HPDE6-E6E7 (cell line): Measurements from ENCODE around the gene PCDH1.

Experiments
- DNase-seq: peaks from one replicate; pipeline ENCODE4 v3.0.0; 2011; ENCODE audit warnings: missing footprints; ENCODE audit errors: extremely low spot score

The PCDH1 gene

DNA sequence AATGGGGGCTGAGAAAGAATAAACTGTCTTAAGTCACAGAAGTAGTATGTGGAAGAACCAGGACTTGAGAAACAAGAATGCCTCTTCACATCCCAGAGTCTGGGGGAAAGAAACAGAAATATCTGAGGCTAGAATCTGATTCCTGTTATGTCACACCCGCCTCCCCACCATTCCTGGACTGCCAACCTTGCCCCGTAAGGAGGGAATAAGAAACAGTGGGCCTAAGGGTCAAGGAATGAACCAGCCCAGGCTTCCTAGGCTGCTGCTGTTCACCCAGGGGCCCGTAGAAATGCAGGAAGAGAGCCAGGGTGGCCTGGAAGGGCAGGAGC lies 4.3 kb downstream of the PCDH1 start:
- no peak for DNase-seq

DNA sequence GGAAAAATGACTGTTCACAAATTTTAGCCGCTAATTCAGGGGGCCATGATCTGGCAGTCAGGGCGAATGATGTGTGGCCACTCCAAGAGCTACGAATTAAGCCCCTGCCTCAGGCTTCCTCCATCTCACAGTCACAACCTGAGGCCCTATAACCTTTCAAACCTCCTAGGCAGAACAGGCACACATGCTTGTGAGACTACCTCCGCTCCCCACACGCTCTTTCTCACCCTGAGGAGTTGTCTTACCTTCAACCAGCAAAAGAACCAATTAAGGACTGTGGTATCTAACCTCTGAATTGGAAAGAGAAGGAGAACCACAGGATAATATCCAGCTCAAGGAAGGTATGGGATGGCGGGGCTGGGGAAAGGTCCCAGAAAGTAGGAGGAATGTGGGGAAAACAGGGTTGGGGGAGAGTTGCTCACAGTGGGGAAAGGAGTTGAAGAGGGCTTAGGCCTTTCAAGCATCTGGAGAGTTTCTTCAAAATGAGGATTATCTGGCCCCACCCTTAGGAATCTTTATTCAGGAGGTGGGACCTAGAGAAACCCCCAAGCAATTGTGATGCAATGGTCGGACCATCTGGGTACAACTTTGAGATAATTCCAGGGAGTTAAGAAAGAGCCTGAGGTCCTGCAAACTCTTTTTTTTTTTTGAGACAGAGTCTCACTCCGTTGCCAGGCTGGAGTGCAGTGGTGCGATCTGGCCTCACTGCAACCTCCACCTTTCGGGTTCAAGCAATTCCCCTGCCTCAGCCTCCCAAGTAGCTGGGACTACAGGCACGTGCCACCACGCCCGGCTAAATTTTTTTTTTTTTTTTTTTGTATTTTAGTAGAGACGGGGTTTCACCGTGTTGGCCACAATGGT lies 5.5 kb downstream of the PCDH1 start:
- no peak for DNase-seq

DNA sequence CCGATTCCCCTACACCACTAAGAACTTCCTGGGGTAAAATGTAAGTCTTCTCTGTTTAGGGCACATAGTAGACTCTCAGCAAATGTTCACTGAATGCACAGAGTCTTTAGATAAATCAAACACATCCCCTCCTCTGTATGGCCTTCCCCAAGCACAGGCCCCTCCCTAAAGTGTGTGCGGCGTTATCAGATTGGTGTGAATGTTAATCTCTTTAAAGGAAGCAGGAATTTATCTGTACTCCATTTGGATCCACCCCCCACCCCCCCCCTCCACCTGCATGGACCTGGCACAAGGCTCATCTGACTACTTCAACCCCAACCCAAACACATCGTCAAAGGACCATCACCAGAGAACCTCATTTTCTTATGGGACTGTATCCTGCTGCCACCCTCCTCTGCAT lies 6.3 kb downstream of the PCDH1 start:
- no peak for DNase-seq

DNA sequence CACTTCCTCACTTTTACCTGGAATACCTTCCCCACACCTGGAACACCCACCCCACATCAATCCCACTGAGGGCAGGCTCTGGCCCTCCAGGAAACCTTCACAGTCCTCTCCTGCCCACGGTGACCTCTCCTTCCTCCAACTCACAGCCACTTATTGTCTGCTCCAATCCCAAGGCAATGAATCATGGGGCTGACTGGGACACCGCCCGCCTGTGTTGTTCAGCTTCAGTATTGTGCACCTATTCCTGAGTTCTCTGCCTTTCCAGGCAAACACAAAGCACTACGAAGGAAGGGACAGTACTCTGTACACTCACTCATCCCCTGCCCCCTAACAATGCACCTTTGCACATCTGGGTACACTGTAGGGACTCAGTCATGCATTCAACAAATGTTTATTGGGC lies 7.3 kb downstream of the PCDH1 start:
- DNase-seq = peak; percentile 46

DNA sequence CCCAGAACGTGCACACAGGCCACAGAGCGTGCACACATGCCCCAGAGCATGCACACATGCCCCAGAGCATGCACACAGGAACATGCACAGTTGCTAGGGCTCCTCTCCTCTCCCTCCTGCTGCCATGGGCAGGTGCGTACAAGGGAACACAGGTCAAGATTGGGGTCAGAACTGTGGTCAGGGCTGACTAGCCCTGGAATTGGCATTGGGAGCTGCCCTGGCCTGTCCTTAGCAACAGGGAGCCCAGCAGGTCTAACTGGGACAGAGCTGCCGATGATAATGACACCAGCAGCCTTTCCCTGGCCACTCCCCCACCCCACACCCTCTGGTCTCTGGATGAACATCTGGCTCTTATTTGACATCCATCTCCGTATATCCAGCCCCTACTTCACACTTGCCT lies 8.0 kb downstream of the PCDH1 start:
- peak; percentile 49 for DNase-seq

DNA sequence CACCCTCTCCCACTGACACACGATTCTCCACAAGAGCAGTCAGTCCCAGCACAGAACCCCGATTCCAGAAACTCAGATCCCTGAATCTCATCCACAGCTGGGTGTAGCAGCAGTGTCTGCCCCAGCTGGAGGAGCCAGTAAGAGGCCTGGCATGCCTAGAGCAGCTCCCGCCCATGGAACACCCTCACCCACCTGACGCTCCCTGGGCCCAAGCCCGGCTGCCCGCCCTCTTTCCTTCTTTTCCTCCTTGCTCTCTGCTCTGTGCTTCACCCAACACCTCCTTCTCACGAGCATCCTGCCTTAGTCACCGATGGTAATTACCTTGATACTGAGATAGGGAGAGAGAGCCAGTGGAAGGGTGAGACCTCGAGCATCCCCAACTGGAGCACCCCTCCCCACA lies 8.7 kb downstream of the PCDH1 start:
- DNase-seq = peak; percentile 80

DNA sequence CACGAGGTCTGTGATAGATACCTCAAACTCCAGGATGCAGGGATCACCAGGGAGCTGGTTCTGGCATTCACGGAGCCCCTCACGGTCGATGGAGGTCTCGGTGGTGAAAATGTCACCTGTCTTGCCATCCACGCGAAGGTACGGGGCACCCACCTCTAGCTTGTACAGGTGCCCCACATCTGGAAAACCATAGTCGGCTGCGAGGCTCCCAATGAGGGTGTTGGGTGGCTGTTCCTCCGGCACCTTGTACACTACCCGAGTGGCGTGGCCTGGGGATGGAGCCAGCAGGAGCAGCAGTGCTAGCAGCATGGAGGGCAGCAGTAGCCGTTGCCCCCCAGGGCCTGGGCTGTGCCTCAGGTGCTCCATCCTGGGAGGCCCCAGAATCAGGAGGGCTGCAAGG lies 9.2 kb downstream of the PCDH1 start:
- DNase-seq = no peak

DNA sequence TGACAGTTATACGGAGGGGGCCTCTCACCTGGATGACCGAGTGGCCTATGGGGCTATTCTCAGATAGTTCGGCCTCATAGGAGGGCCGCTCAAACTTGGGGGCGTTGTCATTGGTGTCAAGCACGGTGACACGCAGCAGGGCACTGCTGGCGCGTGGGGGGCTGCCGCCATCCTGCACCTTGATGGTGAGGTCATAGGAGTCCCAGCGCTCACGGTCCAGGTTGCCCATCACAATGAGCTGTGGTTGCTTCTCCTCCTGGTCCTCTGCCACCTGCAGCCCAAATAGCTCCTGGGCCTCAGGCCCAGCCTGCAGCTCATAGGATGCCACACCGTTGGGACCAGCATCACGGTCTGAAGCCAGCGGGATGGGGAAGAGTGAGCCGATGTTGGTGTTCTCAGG lies 9.7 kb downstream of the PCDH1 start:
- DNase-seq = no peak

DNA sequence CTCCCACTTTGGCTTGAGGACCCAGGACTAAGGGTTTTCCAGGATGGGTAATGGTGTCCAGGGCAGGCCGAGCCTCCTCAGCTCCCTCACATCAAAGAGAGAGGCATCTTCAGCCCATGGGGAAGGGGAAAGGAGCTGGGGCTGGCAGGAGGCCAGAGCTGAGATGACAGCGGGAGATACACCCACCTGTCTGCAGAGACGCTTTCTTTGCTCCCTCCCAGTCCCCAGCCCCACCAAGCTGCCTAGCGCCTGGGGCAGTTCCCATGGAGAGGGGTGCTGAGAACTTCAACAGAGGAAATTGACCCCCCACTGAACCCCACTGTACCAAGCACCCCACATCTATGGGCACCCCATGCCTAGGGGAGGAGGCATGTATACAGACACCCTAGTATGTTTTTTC lies 10.6 kb downstream of the PCDH1 start:
- no peak for DNase-seq

DNA sequence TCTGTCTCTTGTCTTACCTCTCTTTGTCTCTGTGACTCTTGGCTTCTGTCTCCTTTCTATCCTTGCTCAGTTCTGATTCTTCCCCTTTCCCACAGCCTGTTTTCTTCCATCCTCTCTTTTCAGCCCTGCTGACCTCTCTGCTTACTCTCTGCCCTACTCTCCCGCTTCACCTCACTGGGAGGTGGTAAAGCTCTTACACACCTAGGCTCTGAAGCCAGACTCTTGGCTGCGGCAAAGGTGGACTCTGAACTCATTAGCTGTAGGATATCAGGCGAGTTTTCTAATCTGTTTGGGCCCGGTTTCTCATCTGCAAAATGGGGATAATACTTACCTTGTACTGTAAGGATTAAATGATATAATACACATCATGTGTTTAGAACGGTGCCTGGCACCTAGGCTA lies 11.1 kb downstream of the PCDH1 start:
- no peak for DNase-seq

DNA sequence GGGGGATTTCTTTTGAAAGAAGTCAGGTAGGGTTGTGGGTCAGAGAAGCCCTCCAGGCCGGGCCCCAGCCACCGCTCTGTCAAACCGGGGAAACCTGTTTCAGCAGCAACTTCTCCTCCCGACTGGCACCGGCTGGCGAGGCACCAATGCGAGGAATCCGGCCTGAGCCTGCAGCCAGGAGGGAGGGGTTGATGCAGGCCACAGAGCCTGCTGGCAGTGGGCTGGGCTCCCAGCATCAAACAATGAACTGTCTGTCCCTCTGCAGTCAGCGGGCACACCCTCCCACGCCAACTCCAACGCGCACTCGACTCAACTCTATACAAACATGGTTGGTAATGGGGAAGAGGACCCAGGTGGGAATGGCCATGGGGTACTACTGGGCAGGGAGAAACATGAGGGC lies 12.1 kb downstream of the PCDH1 start:
- DNase-seq = peak; percentile 92

DNA sequence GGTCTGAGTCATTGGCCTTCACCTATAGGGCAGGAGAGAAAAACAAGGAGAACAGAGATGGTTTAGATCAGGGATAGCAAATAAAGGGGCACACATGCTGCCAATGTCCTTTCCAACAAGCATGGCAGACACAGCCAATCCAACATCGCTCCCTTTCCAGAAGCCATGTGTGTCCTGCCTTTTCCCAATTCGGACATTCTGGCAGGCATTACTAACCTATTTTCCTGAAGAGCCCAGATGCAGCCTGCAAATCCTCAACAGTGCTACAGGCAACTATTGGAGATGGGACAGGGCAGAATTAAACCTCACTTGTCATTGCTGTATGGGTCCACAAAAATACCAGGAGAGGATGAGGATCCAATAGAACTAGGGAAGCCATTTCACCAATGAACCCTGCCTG lies 12.8 kb downstream of the PCDH1 start:
- DNase-seq = no peak

DNA sequence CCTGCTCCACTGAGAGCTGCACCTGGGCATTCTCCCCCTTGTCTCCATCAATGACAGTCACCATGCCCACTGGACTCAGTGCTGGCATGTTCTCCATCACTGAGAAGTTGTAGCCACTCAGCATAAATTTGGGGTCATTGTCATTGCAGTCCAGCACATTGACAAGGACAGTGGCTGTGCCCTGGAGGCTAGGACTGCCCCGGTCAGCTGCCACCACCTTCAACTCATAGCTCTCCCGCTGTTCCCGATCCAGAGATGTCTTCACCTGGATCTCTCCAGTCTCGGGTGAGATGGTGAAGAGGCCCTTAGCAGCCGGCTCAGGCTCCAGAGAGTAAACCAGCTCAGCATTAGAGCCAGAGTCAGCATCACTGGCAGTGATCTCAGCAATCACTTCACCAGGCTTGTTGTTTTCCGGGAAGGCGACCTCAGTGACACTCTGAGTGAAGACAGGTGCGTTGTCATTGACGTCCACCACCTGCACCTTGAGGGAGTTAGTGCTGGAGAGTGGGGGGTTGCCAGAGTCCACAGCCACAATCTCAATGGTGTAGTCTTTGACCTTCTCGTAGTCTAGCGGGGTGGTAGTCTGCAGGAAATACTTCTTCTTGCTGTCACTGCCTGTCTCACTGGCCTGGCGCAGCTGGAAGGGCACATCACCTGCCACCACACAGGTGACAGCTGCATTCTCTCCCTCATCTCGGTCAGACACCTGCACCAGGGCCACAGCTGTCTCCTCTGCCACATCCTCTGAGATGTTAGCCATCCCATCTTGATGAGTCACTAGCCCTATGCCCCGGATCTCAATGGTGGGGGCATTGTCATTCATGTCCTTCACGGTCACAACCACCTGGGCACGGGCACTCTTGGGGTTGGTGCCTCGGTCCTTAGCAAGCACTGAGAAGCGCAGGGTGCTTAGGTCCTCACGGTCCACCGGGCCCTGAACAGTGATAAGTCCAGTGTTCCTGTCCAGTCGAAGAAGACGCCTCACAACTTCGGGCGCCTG lies 13.5 kb downstream of the PCDH1 start:
- no peak for DNase-seq

DNA sequence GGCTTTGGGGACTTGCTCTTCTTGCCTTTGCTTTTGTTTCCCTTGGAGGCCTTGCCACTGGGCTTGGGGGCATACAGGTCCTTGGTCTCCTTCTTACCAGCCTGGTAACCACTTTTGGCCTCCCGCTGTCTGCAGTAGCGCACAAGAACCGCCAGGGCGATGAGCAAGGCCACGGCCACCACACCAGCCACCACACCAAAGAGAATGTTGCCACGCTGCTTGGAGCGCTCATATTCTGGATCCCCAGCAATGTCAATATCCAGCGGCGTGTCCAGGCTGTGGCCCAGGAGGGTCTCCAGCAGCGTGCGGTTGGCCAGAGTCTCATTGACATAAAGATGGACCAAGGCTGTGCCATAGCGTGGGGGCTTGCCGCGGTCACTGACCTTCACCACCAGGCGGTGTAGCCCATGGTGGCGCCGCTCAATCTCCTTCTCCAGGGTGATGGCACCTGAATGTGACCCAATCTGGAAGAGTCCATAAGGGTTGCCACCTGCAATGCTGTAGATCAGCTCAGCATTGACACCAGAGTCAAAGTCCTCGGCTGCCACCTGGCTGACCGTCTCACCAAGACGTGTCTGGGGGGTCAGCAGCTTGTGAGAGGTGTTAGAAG lies 14.5 kb downstream of the PCDH1 start:
- DNase-seq = no peak

DNA sequence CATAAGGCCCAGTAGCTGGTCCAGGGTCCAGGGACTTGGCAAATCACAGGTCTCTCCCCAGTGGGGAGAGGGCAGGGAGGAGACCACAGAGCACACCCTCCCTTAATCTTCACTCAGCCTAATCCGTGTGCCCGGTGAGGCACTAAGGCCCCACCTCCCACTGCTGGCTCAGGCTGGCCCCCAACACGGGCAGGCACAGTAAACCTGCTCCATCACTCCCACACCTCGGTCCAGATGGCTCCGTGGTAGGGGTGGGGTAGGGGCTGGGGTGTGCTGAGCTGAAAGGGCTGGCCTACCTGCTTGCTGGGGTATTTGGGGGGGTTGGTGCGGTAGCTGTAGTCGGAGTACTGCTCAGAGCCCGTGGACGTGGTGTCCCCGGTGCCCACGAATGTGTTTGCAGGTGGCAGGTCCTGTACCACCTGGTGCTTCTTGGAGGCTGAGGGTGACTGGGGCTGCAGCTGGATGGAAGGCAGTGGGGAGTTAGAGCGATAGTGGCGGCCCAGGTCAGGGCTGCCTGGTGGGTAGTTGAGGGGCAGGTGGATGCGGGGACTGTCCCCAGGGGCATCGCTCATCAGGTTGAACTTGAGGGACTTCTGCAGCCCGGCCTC lies 15.2 kb downstream of the PCDH1 start:
- DNase-seq = no peak

DNA sequence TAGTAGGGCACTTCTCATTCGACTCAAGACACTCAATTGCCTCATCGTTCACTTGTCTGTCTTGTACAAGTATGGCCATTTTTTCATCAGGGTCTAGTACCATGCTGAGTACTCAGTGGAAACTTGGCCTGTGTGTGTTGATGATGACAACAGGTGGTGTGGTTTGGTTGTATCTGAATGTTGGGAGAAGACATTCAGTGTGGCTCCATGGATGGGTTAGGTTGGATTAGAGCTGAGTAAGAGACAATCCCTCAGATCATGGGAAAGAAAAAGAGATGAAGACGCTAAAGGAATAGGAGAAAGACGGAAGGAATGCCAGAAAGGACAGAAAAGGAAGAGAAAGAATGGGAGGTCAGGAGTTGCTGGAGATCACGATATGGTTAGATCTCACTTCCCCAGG lies 17.0 kb downstream of the PCDH1 start:
- DNase-seq = no peak

DNA sequence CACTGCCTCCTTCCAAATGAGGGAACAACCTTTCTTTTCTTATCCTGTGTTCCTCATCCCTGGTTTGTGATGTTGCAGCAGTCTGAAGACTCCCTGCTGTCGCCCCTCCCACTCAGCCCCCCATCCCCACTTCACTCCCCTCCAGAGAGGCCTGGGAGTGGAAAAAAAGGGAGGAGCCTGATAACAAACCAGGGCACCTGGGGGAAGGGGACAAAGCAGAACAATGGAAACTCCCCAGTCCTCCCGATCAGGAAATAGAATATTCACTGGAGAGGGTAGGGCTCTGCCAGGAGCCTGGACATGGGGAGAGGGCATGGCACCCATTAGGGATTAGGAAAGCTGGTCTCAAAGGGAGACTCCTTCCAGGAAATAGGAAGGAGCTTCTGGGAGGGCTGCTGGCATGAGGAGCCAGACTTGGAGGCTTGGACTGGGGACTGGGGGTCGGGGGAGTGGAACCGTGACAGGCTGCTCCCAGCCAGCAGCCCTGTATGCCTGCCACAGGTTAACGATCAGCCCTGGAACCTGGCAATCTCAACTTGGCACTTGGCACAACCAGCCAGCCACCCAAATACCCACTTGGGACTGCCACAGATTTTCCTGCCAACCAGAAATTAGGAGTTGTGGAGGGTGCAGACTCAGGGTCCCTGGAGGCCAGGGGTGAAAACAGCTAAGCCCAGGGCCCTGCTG lies 20.0 kb downstream of the PCDH1 start:
- no peak for DNase-seq

DNA sequence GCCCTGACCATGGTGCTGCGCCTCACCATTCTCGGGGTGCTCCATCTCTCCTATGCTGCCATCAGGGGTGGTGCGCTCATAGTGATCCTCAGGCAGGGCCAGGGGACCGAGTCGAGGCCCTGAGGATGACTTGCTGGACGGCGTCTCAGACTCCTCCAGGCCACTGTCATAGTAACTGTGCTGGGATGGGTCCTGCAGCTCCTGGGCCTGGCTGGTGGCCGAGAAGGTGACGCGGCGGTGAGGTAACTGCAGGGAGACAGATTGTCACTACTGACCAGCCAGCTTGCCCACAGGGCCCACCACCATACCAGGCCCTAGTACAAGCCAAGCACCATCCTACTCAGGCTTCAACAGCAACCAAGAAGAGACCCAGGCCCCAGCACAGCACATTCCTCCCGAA lies 21.0 kb downstream of the PCDH1 start:
- DNase-seq = no peak

DNA sequence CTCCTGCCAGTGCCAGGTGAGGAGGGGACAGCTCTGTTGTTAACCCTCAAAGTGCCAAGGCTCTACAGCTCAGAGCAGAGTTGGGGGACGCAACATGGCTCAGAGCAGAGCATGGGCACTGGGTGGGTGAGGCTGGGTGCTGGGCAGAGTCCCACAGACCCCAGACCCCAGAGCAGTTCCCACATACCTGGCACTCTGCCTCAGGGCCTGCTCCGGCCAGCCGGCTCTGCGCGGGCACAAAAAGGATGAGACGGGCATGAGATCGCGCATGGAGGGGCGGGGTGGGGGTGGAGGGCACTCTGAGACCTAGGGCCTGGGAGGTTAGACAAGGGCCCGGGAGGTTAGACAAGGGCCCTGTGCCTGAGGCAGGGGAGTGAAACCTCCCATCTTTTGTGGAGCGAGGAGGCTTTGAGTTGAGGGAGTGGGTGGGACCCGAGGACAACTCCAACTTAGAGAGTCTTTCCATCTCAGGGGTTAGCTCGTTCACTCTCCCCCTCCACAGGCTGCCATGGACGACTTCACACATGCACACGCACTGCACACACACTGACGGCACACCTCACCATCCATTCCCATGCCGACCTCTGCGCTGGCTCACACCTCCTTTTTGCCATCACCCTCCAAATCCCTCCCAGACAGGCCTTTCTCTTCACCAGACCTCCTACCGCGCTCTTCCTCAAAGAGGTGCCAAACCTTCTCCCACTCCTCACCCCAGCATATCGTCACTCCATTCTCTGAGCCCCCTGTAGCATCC lies 22.0 kb downstream of the PCDH1 start:
- no peak for DNase-seq

DNA sequence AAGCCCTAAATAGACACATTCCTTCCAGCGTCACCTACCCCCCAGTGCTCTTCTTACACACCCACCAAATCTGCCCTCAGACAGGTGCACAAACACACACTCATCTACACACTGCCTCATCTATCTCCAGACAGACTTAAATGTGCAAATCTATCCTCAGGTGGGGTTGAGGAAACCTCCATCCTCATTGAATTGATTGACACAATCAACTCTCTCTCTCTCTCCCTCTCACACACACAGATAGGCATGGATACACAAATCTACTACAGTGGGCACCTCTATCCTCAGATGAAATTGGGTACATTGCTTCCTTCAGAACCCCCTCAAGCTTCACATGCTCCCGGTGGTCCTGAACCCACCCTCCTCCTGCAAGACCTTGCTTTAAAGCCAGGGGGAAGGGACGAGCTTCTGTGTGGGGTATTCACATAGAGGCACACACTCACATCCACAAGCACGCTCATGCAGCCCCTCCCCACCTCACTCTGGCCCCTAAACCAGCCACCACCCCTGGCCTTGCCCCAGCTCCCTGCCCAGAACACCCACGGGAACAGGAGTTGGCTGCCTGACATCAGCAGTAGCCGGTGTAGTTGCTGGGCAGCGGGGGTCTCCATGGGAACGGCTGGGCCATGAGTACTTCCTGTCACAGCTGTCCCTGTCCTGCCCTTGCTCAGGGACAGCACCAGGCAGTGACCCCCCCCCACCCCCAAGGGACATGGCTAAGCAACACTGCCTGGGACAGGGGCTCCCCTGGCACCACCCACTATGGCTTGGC lies 22.8 kb downstream of the PCDH1 start:
- no peak for DNase-seq
